ENCODE results near the gene FAIM2.

The FAIM2 gene

GRCh38 chr12:49939707-49940106 lies 36.0 kb upstream of the FAIM2 start:
- DNase-seq (ENCODE audit: low spot score) = no peak

GRCh38 chr12:49939307-49939706 lies 35.6 kb upstream of the FAIM2 start:
- no peak for DNase-seq (ENCODE audit: low spot score)

GRCh38 chr12:49937639-49938300 lies 34.1 kb upstream of the FAIM2 start:
- no peak for DNase-seq (ENCODE audit: low spot score)

DNA sequence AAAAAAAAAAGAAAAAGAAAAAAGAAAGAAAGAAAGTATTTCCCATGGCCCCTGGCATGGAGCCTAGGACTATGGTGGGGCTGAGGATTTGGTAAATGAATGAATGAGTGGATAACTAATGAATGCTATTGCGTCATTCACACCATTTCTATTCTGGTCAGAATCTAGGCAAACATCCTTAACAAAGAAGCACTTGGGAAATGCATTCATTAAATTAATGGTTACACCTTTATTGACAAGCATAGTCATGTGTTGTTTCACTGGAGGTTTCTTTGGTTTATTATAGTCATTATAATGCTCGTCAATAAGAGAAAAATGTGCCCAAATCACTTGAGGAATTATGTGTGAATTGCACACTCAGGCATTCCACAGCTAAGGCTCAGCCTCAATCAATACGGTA lies 33.2 kb upstream of the FAIM2 start:
- no peak for DNase-seq (ENCODE audit: low spot score)

GRCh38 chr12:49934505-49934904 lies 30.8 kb upstream of the FAIM2 start:
- no peak for DNase-seq (ENCODE audit: low spot score)

DNA sequence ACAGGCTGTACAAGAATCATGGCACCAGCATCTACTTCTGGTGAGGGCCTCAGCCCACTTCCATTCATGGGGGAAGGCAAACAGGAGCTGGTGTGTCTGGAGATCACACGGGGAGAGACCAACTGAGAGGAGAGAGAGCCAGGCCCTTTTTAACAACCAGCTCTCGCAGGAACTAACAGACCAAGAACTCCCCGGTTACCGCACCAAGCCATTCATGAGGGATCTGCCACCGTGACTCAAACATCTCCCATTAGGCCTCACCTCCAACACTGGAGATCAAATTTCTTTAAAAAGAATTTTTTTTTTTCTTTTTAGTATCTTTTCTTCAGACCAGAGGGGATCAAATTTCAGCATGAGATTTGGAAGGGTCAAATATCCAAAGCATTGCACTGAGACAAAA lies 30.1 kb upstream of the FAIM2 start:
- DNase-seq (ENCODE audit: low spot score) = no peak

GRCh38 chr12:49932533-49933130 lies 28.9 kb upstream of the FAIM2 start:
- DNase-seq (ENCODE audit: low spot score) = no peak

GRCh38 chr12:49932023-49932422 lies 28.3 kb upstream of the FAIM2 start:
- no peak for DNase-seq (ENCODE audit: low spot score)

DNA sequence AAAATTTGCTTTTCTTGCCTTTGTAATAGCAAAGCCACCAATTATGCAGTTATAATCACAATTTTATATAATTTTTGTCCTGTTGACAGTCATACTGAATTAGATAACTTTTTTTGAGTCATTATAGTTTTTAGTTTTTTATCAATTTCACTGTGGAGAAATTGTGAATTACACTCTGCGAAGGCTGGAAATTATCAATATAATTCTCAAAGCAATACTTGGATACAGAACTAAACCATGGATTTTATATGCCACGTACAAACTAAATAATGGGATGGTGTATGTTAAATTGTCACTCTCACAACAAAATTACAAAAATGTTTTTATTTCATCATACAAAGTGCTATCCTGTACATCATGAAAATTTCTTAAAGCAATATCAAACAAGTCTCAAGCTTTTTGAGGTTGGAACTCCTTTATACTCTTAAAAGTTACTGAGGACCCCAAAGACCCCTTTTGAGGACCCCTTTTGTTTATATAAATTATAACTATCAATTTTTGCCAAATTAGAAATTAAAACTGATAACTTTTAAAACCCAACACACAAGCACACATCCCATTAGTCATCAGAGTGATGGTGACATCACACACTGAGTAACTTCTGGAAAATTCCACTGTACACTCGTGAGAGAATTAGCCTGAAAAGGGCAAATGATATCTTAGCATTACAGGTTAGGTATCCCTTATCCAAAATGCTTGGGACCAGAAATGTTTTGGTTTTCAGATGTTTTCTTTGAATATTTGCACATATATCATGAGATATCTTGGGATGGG lies 27.0 kb upstream of the FAIM2 start:
- DNase-seq (ENCODE audit: low spot score) = no peak

DNA sequence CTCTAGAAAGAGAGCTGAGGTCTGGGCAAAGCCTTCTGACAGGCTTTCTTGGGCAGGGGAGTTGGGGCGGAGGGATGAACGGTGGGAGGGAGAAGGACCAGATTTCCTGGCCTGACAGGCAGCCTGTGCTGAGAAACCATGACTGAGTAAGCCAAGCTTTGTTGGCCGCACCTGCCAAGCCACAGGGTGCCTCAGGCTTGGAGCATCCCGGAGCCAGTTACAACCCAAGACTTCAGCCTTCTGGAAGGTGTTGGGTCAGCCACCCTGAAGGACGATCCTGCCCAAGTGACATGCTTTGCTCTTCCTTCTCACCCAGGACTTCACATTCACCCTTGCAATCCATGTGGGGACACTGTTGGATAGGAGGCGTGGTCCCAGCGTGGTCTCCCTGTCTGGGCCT lies 25.9 kb upstream of the FAIM2 start:
- no peak for DNase-seq (ENCODE audit: low spot score)

- DNase-seq (ENCODE audit: low spot score) = no peak
These were observed 24.8 kb upstream of the FAIM2 start for GRCh38 chr12:49928471-49928870.

GRCh38 chr12:49925433-49926204 lies 21.9 kb upstream of the FAIM2 start:
- no peak for DNase-seq (ENCODE audit: low spot score)

GRCh38 chr12:49924628-49925246 lies 21.0 kb upstream of the FAIM2 start:
- DNase-seq (ENCODE audit: low spot score) = no peak

- no peak for DNase-seq (ENCODE audit: low spot score)
These were observed 20.3 kb upstream of the FAIM2 start for GRCh38 chr12:49923880-49924556.

DNA sequence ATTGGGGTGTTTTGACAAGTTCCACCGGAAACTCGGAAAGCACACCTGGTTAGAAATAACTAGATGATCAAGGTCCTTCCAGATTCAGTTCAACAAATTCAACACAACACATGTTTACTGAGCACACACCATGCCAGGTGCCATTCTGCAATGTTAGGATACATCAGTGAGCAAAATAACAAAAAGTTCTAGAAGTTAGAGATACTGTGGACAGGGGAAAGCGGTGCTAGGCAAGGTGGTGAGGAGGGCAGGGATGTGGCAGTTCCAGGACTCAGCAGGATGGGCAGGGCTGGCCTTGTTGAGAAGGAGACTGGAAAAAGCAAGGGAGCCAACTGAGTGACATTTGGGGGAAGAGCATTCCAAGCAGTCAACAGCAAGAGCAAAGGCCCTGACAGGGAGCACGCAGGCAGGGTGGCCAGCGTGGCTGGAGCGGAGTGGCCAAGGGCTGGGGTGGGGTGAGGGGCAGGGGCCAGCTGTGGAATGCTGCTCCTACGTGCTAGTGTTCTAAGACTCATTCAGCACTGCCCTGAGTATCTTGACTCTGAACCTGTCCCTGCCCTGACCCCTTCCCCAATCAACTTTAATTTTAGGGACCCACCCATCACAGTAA lies 19.4 kb upstream of the FAIM2 start:
- DNase-seq (ENCODE audit: low spot score) = no peak

- DNase-seq (ENCODE audit: low spot score) = no peak
These were observed 18.8 kb upstream of the FAIM2 start for GRCh38 chr12:49922349-49923034.

DNA sequence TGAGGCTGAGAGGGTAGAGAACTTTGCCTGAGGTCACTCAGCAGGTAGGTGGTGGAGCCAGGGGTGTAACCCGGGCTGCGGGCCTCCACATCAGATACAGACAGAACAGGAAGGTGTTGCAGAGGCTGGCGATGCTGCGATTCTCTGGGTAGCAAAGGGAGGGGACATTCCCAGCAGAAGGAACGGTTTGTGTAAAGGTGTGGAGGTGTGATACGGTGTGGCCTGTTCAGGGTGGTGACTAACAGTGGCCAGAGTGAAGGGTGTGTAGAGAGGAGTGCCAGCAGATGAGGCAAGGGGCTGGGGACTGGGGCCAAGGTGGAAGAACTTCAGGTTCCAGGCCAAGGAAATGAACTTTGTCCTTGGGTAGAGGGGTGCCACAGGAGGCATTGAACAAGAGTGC lies 18.2 kb upstream of the FAIM2 start:
- DNase-seq (ENCODE audit: low spot score) = no peak

DNA sequence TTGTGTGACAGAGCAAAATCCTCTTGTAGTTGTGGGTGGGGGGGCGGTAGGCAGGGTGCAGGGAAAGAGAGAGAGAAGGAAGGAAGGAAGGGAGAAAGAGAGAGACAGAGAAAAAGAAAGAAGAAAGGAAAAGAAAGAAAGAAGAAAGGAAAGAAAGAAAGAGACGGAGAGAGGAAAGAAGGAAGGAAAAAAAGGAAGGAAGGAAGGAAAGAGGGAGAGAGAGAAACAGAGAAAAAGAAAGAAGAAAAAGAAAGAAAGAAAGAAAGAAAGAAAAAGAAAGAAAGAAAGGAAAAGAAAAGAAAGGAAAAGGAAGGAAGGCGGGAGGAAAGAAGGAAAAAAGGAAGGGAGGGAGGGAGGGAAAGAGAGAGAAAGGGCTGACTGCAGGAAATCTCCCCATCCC lies 17.6 kb upstream of the FAIM2 start:
- no peak for DNase-seq (ENCODE audit: low spot score)

GRCh38 chr12:49920915-49921286 lies 17.2 kb upstream of the FAIM2 start:
- no peak for DNase-seq (ENCODE audit: low spot score)

DNA sequence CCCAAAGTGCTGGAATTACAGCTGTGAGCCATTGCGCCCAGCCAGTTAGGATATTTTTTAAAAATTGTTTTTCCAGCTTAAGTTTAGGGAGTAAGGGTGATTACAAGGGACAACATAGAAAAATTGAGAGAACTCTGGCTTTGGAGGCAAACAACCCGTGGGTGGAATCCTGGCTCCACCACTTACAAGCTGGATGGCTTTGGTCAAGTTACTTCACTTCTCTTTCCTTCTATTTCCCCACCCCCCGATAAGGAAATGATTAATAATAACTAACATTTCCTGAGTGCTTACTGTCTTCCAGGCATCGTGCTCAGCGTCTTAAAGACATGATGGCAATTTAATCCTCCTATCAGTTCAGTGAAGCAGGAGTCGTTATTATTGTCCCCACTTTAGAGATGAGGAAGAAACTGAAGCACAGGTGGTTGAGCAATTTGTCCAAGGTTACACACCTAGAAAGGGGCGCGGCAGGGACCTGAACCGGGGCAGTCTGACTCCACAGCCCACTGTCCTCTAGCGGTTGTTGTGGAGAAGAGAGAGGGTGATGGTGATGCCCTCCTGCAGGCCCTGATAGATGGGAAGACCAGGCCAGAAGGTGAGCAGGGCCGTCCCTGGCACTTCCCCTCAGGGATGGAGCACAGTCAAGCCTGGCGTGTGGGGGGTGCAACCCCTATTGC lies 16.7 kb upstream of the FAIM2 start:
- no peak for DNase-seq (ENCODE audit: low spot score)
